Measurements from ENCODE around the gene TAGAP. TPM values are rescaled to one million over a fixed set of nuclear protein-coding genes. Genes with fewer than 3 reads are reported as not detected.

Gene TAGAP
- total RNA-seq, 1 experiment from 2014 or later, result 0.13 TPM

- Histone ChIP-seq H3K4me3 (ENCODE audit: low read depth in 2 of 2, low read length in 2 of 2) (no peak overlapping the region), H3K4me1 (ENCODE audit: control insufficient read depth, insufficient read depth, low read length) (no peaks in the 10 kb centered on the region), H3K27me3 (ENCODE audit: control insufficient read depth, insufficient read depth, low read length) (peaks cover 3% of the 10 kb centered on the region; the same call in 1 of the 2 replicates), H3K36me3 (ENCODE audit: control insufficient read depth, insufficient read depth, low read length) (no peaks in the 10 kb centered on the region), H3K27ac (ENCODE audit: low read length) (no peak overlapping the region), H3K9me3 (ENCODE audit: control insufficient read depth, insufficient read depth, low read depth, low read length) (no peaks in the 10 kb centered on the region)
- DNase-seq (ENCODE audit: low read depth, low spot score) (no peak), ATAC-seq (no peak)
- no peak for TF ChIP-seq POLR2AphosphoS5 (IDR thresholded peaks at IDR 0.05; ENCODE audit: low read depth, low read length)
- no peak for TF ChIP-seq TCF7L2 (IDR thresholded peaks at IDR 0.05; ENCODE audit: low read depth, low read length)
- no peak for TF ChIP-seq SIN3A (IDR thresholded peaks at IDR 0.05; ENCODE audit: borderline replicate concordance, insufficient read depth, low read depth, low read length)
- TF ChIP-seq CTCF (IDR thresholded peaks at IDR 0.05), result no peak
- no peak for TF ChIP-seq REST (IDR thresholded peaks at IDR 0.05; ENCODE audit: insufficient read depth in 1 of 2, low read depth in 2 of 2, low read length in 1 of 2)
- ChIA-PET POLR2A (no interaction called here), CTCF (interaction anchor here (1.0 kb wide), 1 partner anchor 9 kb away, joined by 4 read pairs; no protein-coding TSS in a partner anchor)
- in situ Hi-C loops (cut with HindIII; ENCODE audit: low pct_unique_long_range_greater_than_20kb, low sequenced_read_pairs), result no loop called here
- BruUV-seq (replicated peaks), result no TSS peak
- intact Hi-C loops (cut with micrococcal nuclease; ENCODE audit: unreplicated experiment), result no loop called here
Measured at GRCh38 chr6:159033160-159034049, 11.4 kb downstream of the TAGAP start.

GRCh38 chr6:159031846-159032245 is 12.9 kb downstream of the TAGAP start:
- BruUV-seq (replicated peaks), result no TSS peak
- intact Hi-C loops (cut with micrococcal nuclease; ENCODE audit: unreplicated experiment), result no loop called here
- ATAC-seq (no peak), DNase-seq (ENCODE audit: low read depth, low spot score) (no peak)
- POLR2A ChIA-PET, result no interaction called here
- CTCF ChIA-PET, result no interaction called here
- Histone ChIP-seq H3K27ac (ENCODE audit: low read length) (no peak overlapping the region), H3K27me3 (ENCODE audit: control insufficient read depth, insufficient read depth, low read length) (peaks cover 3% of the 10 kb centered on the region; the same call in 1 of the 2 replicates), H3K4me1 (ENCODE audit: control insufficient read depth, insufficient read depth, low read length) (no peaks in the 10 kb centered on the region), H3K9me3 (ENCODE audit: control insufficient read depth, insufficient read depth, low read depth, low read length) (no peaks in the 10 kb centered on the region), H3K4me3 (ENCODE audit: low read depth in 2 of 2, low read length in 2 of 2) (no peak overlapping the region), H3K36me3 (ENCODE audit: control insufficient read depth, insufficient read depth, low read length) (no peaks in the 10 kb centered on the region)
- in situ Hi-C loops (cut with HindIII; ENCODE audit: low pct_unique_long_range_greater_than_20kb, low sequenced_read_pairs), result no loop called here
- TF ChIP-seq CTCF (IDR thresholded peaks at IDR 0.05) (no peak), SIN3A (IDR thresholded peaks at IDR 0.05; ENCODE audit: borderline replicate concordance, insufficient read depth, low read depth, low read length) (no peak), REST (IDR thresholded peaks at IDR 0.05; ENCODE audit: insufficient read depth in 1 of 2, low read depth in 2 of 2, low read length in 1 of 2) (no peak), TCF7L2 (IDR thresholded peaks at IDR 0.05; ENCODE audit: low read depth, low read length) (no peak), POLR2AphosphoS5 (IDR thresholded peaks at IDR 0.05; ENCODE audit: low read depth, low read length) (no peak)
